Fibroblast of lung (primary cell): Measurements from ENCODE around the gene EFCAB7.

Experiments used
- EZH2 ChIP-seq: IDR thresholded peaks from 2 replicates; pipeline ENCODE4 v1.5.1; 2012; ENCODE audit warnings: low read length, control low read depth, mild to moderate bottlenecking; ENCODE audit errors: missing control alignments
- TF ChIP-seq, protein P1 (sequence below), 2 donors: IDR thresholded peaks in 1 of 2; conservative IDR thresholded peaks in 1 of 2; 1 replicate in 1 of 2; 2 replicates in 1 of 2; pipeline ENCODE4 v1.5.1; 2011 to 2012; ENCODE audit warnings: low read length in 2 of 2, control low read depth in 1 of 2, inconsistent platforms in 1 of 2, low read depth in 1 of 2, mild to moderate bottlenecking in 1 of 2

GRCh38 chr1:63593886-63594605 lies 70.7 kb downstream of the EFCAB7 start:
- no peak for TF ChIP-seq EZH2
- TF ChIP-seq, protein P1, sequence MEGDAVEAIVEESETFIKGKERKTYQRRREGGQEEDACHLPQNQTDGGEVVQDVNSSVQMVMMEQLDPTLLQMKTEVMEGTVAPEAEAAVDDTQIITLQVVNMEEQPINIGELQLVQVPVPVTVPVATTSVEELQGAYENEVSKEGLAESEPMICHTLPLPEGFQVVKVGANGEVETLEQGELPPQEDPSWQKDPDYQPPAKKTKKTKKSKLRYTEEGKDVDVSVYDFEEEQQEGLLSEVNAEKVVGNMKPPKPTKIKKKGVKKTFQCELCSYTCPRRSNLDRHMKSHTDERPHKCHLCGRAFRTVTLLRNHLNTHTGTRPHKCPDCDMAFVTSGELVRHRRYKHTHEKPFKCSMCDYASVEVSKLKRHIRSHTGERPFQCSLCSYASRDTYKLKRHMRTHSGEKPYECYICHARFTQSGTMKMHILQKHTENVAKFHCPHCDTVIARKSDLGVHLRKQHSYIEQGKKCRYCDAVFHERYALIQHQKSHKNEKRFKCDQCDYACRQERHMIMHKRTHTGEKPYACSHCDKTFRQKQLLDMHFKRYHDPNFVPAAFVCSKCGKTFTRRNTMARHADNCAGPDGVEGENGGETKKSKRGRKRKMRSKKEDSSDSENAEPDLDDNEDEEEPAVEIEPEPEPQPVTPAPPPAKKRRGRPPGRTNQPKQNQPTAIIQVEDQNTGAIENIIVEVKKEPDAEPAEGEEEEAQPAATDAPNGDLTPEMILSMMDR (conservative IDR thresholded peaks at IDR 0.05 in 1 of 2, IDR thresholded peaks at IDR 0.05 in 1 of 2; ENCODE audit: low read depth in 1 of 2, low read length in 2 of 2), result no peak
